GM19397 (cell line): ENCODE measurements around the gene CFAP119.

ENCODE experiments used
- ATAC-seq: cut with Tn5 transposase; IDR thresholded peaks from one replicate; pipeline ENCODE4 v1.9.1; 2021; ENCODE audit warnings: mild to moderate bottlenecking, moderate library complexity; ENCODE audit not compliant: unreplicated experiment

The CFAP119 gene

DNA sequence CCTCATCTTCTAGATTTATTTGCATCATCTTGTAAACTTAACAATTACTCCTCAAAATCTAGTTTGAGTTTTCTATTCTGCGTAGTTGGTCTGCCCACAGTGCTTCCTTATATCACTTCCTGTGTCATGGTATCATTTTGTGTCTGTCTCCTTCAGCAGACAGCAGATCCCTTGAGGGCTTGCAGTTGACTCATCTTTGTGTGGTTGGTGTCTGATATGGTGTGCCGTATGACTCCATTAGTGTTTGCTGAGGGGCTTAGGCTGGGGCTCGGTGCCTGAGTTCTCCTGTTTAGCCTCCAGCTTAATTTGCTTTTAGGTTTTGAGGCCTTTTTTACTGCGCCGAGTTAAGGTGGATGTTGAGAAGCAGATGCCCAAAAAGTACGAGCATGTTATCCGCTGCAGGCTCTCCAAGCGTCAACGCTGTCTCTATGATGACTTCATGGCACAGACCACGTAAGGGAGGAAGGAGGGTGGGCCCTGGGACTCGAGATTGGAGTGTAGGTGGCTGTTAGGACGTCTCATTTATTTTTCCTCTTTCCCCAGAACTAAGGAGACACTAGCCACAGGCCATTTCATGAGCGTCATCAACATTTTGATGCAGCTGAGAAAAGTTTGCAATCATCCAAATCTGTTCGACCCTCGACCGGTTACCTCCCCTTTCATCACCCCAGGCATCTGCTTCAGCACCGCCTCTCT lies 46.0 kb downstream of the CFAP119 start:
- no peak for ATAC-seq

- ATAC-seq: no peak
These were observed 50.1 kb downstream of the CFAP119 start for GRCh38 chr16:30711712-30712111.

DNA sequence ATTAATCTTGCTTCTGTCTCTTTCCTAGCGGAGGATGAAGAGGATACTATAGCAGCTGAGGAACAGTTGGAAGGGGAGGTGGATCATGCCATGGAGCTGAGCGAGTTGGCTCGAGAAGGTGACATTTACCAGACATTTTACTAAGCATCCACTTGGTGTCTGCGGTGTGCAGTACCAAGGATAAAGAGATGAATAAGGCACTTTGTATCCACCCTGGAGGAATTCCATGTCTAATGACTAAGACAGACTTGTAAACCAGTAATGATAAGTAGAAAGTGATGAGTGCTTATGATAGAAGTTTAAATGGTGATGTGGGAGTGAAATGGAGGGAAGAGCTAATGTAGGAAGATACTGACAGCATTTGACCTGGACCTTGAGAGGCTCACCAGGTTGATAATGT lies 50.9 kb downstream of the CFAP119 start:
- ATAC-seq: no peak
